ENCODE results near the gene TUBB1.

DNA sequence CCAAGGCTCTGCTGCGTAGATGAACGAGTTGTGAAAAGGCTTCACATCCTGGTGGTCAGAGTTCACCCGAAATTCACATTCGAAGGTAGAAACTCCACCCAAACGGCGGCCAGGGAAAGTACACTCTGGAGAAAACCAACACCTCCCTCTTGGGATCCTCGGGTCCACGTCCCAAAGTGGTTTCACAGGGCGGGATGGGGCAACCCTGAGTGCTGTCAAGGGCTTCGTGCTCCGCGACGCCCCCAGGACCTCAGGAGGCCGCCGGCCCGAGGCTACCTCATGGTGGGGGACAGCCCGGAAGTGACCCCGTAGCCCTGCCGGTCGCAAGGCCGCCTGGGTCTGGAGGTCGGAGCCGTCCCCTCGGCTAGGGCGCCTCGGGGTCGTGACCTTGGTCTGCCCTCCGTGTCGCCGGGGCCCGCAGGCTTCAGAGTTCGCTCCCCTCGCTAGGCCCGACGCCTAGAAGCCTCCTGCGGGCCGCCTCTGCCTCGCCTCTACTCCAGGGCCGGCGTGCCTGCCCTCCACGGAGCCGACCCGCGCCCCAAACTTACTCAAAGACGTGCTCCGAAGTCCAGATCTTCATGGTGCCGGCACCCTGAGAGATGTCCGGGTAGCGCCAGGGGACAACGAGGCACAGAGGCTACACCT, 23.0 kb downstream of the TUBB1 start, which contains the start of gene PRELID3B:
- TF ChIP-seq ZNF324 (tag by site-specific recombination; IDR thresholded peaks at IDR 0.05) = peak; percentile 63; the same call in 1 of the 2 replicates
- TF ChIP-seq ZNF768 (tag by site-specific recombination; IDR thresholded peaks at IDR 0.05) = no peak
